Activated naive CD4-positive, alpha-beta T cell treated with anti-CD3 and anti-CD28 coated beads, Interleukin-2, amount 50 U/mL, for 16 hours (primary cell): Measurements from ENCODE around the gene C1orf174.

Source experiments
- DNase-seq: peaks from one replicate; pipeline ENCODE4 v3.0.0-alpha.2; 2020

C1orf174 gene

DNA sequence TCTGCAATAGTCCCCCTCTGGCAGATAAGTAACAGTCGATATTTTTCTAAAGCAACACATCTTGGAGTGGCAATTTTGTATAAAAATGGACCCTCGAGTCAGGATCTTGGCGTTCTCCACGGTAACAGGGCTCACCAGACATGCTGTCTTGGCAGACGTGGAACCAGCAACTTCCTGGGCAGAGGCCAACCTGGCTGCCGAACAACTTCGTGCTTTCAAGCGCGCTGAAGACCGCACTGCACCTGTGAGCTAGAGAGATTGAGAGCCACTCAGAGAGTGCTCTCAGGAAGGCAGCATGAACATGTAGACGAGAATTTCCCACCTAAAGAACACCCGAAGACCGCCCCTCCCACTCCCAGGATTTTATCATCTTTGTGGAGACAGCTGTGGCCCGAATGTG is 7.3 kb downstream of the C1orf174 start:
- DNase-seq: no peak

GRCh38 chr1:3891329-3891865 is 8.7 kb downstream of the C1orf174 start:
- no peak for DNase-seq

GRCh38 chr1:3890389-3891328 is 9.4 kb downstream of the C1orf174 start:
- DNase-seq: no peak

DNA sequence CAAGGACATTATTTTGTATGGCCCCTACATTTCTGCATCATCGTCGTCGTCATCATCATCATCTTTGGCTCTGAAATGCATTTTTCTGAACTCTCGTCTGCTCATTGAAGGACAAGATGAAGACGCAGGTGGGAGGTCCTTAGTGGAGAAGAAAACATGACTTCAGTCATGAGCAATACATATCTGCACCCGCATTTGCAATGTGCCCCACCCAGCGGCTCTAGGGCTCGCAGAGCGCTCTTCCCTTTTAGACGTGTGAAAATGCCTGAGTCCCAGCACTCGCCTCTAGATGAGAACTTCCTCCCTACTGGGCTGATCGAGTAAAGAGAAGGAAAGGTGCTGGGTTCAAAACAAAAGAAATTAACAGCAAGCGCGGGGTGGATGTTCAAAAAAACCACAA is 10.1 kb downstream of the C1orf174 start:
- DNase-seq: no peak

- DNase-seq: no peak
These were observed 11.8 kb downstream of the C1orf174 start for GRCh38 chr1:3888301-3888700.

- DNase-seq: no peak
These were observed 13.4 kb downstream of the C1orf174 start for GRCh38 chr1:3886691-3887090.

DNA sequence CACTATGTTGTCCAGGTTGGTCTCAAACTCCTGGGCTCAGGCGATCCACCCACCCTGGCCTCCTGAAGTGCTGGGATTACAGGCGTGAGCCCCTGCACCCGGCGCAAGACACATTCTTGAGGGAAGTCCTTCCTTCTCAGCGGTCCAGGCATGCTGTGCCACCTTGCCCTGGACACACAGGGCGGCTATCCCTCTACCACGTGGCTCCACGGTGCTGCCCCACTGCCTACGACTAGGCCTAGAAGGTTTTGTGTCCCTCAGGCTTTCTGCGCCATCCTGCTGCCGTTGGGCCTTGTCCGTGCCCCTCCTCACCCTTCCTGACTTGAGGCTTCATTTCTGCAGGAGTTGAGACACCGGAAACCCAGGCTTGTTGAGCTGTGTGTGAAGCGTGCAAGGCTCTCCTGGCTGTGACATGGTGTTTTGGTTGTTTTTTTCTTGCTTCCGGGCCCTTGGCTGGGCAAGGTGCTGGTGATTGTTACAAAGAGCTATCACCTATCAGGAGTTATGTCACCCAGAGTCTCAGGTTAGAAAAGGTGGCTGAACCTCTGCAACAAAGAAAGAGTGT is 13.9 kb downstream of the C1orf174 start:
- no peak for DNase-seq

- DNase-seq: no peak
These were observed 14.5 kb downstream of the C1orf174 start for GRCh38 chr1:3885611-3886010.

DNA sequence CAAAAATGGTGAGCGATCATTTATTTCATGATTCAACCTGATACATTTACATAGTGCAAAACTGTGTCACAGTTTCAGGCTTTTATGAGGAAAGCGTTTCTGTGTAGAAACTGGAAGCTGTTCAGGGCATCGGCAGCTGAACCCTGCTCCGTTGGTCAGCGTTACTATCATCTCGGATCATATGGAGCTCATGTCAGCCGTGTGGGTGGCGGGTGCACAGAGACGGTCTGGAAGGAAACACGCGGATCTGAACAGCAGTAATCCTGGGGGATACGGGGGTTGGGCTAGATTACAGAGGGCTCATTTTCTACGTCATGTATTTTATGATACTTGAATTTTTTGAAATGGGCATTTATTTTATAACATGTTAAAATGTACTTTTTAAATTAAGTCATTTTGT is 15.1 kb downstream of the C1orf174 start:
- DNase-seq: no peak

GRCh38 chr1:3883194-3883925 is 16.7 kb downstream of the C1orf174 start:
- DNase-seq: no peak

GRCh38 chr1:3881193-3881480 is 18.9 kb downstream of the C1orf174 start:
- no peak for DNase-seq

GRCh38 chr1:3880429-3881192 is 19.5 kb downstream of the C1orf174 start:
- DNase-seq: no peak

GRCh38 chr1:3879787-3880428 is 20.2 kb downstream of the C1orf174 start:
- DNase-seq: no peak

- DNase-seq: no peak
These were observed 21.0 kb downstream of the C1orf174 start for GRCh38 chr1:3879099-3879498.

- no peak for DNase-seq
These were observed 23.4 kb downstream of the C1orf174 start for GRCh38 chr1:3876716-3877115.

- no peak for DNase-seq
These were observed 25.3 kb downstream of the C1orf174 start for GRCh38 chr1:3874736-3875135.

DNA sequence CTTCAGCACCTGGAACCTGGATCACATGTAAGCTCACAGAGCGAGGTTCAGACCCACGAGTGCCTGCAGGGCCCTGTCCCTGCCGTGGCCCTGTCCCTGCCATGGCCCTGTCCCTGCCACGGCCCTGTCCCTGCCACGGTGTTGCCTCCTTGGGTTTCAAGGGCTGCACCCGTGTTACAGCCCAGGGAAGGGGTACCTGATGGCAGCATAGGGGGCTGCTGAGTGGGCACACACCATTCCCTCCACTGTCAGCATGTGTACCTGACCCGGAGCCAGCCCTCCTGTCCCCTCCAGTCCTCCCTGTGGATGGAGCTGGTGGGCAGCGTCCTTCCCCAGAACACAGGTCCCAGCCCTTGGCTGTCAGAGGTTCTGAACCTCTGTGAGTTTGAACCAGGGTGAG is 27.5 kb downstream of the C1orf174 start:
- no peak for DNase-seq

- DNase-seq: no peak
These were observed 28.6 kb downstream of the C1orf174 start for GRCh38 chr1:3871451-3871805.

- no peak for DNase-seq
These were observed 30.2 kb downstream of the C1orf174 start for GRCh38 chr1:3869751-3870301.

GRCh38 chr1:3868464-3869006 is 31.5 kb downstream of the C1orf174 start:
- no peak for DNase-seq

- no peak for DNase-seq
These were observed 34.4 kb downstream of the C1orf174 start for GRCh38 chr1:3865606-3866160.

DNA sequence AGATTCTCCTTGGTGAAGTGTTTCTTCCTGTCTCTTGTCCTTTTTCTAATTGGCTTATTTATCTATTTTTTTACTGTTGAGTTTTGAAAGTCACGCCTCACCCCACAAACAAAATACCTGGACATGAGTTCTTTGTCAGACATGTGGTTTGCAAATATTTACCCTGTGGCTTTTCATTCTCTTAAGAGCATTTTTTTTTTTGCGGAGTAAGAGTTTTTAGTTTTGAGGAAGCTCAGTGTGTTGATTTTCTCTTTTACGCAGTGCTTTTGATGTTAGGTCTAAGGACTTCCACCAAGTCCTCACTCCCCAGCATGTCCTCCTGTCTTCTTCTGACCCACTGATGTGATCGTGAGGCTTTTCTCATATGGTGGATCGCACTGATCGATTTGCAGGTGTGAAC is 35.2 kb downstream of the C1orf174 start:
- DNase-seq: no peak
